CD14-positive monocyte (primary cell): ENCODE results near the gene MRPS18A. TPM values are rescaled to one million over a fixed set of nuclear protein-coding genes. Genes with fewer than 3 reads are reported as not detected.

Experiments used
- DNase-seq, 3 donors: peaks; one replicate each; pipeline ENCODE4 v3.0.0-alpha.2; 2011 to 2022
- H2AFZ ChIP-seq: 2 replicates; pipeline ENCODE4 v1.6.0; 2012; ENCODE audit warnings: mild to moderate bottlenecking, low read depth, low read length, inconsistent platforms; ENCODE audit not compliant: insufficient read depth, poor library complexity, severe bottlenecking
- H3K27ac ChIP-seq, 2 donors: 1 replicate in 1 of 2; 2 replicates in 1 of 2; pipeline ENCODE4 v1.5.1; 2012 to 2013; ENCODE audit warnings: low read length in 2 of 2, control low read depth in 1 of 2, inconsistent platforms in 1 of 2, low read depth in 1 of 2, mild to moderate bottlenecking in 1 of 2
- H3K27me3 ChIP-seq, 2 donors: one replicate each; pipeline versions ENCODE4 v1.6.0 to v1.6.1; 2011 to 2013; ENCODE audit warnings: low read length in 2 of 2; ENCODE audit not compliant: control insufficient read depth in 2 of 2, insufficient read depth in 2 of 2
- H3K36me3 ChIP-seq, 2 donors: replicated peaks in 1 of 2; 1 replicate in 1 of 2; 2 replicates in 1 of 2; pipeline versions ENCODE4 v1.5.1 to v1.6.1; 2012 to 2013; ENCODE audit warnings: low read length in 2 of 2, control low read depth in 1 of 2, inconsistent platforms in 1 of 2, mild to moderate bottlenecking in 1 of 2; ENCODE audit not compliant: insufficient read depth in 2 of 2, control insufficient read depth in 1 of 2
- H3K4me1 ChIP-seq, 2 donors: 1 replicate in 1 of 2; 2 replicates in 1 of 2; pipeline versions ENCODE4 v1.5.1 to v1.6.1; 2012 to 2013; ENCODE audit warnings: low read length in 2 of 2, control low read depth in 1 of 2, inconsistent platforms in 1 of 2, mild to moderate bottlenecking in 1 of 2, moderate library complexity in 1 of 2; ENCODE audit not compliant: insufficient read depth in 2 of 2, control insufficient read depth in 1 of 2
- H3K4me2 ChIP-seq: replicated peaks from 2 replicates; pipeline ENCODE3; 2012; ENCODE audit warnings: low read length, moderate library complexity, mild to moderate bottlenecking; ENCODE audit not compliant: poor library complexity, severe bottlenecking; ENCODE audit errors: extremely low read depth
- H3K4me3 ChIP-seq, 3 experiments: fragments of 200-600 bp in 1 of 3; sonication (generic) in 1 of 3; replicated peaks in 1 of 3; 1 replicate in 2 of 3; 2 replicates in 1 of 3; pipeline ENCODE4 v1.5.1; 2011 to 2013; ENCODE audit warnings: low read length in 3 of 3, mild to moderate bottlenecking in 3 of 3, control low read depth in 2 of 3, low read depth in 2 of 3, inconsistent platforms in 1 of 3, moderate library complexity in 1 of 3
- H3K79me2 ChIP-seq: 2 replicates; pipeline ENCODE4 v1.6.0; 2012; ENCODE audit warnings: mild to moderate bottlenecking, control low read depth, inconsistent platforms, low read length, moderate library complexity; ENCODE audit not compliant: insufficient read depth
- H3K9ac ChIP-seq: 2 replicates; pipeline ENCODE4 v1.6.0; 2017; ENCODE audit warnings: low read length, mild to moderate bottlenecking; ENCODE audit not compliant: insufficient read depth, poor library complexity, severe bottlenecking
- H3K9me3 ChIP-seq, 2 donors: replicated peaks in 1 of 2; 1 replicate in 1 of 2; 2 replicates in 1 of 2; pipeline versions ENCODE4 v1.5.1 to v1.6.1; 2012 to 2013; ENCODE audit warnings: low read length in 2 of 2, control low read depth in 1 of 2; ENCODE audit not compliant: control insufficient read depth in 1 of 2, insufficient read depth in 1 of 2
- H4K20me1 ChIP-seq: 2 replicates; pipeline ENCODE4 v1.6.0; 2012; ENCODE audit warnings: mild to moderate bottlenecking, low read length, control low read depth, moderate library complexity; ENCODE audit not compliant: insufficient read depth
- H3K27ac Mint-ChIP-seq, 7 donors: one replicate each; pipeline ENCODE4 v1.8.0; 2020; ENCODE audit warnings: mild to moderate bottlenecking in 7 of 7, mixed read lengths in 7 of 7, moderate library complexity in 6 of 7, inconsistent platforms in 2 of 7
- H3K27me3 Mint-ChIP-seq, 3 donors: one replicate each; pipeline ENCODE4 v1.8.0; 2021 to 2022; ENCODE audit warnings: low read depth in 3 of 3, mild to moderate bottlenecking in 3 of 3, mixed read lengths in 3 of 3, moderate library complexity in 3 of 3, inconsistent platforms in 1 of 3
- H3K36me3 Mint-ChIP-seq, 2 donors: one replicate each; pipeline ENCODE4 v1.8.0; 2020; ENCODE audit warnings: mixed read lengths in 2 of 2, inconsistent platforms in 1 of 2, mild to moderate bottlenecking in 1 of 2
- H3K4me1 Mint-ChIP-seq: one replicate; pipeline ENCODE4 v1.8.0; 2020; ENCODE audit warnings: mild to moderate bottlenecking, mixed read lengths
- H3K4me3 Mint-ChIP-seq, 2 donors: one replicate each; pipeline ENCODE4 v1.8.0; 2020; ENCODE audit warnings: mild to moderate bottlenecking in 2 of 2, mixed read lengths in 2 of 2, moderate library complexity in 1 of 2
- H3K9me3 Mint-ChIP-seq, 7 donors: one replicate each; pipeline ENCODE4 v1.8.0; 2020 to 2022; ENCODE audit warnings: mixed read lengths in 7 of 7, mild to moderate bottlenecking in 6 of 7, moderate library complexity in 6 of 7, inconsistent platforms in 2 of 7
- CTCF ChIP-seq: fragments of 200-600 bp; IDR thresholded peaks from one replicate; pipeline ENCODE4 v1.8.0; 2022; ENCODE audit warnings: antibody characterized with exemption, mild to moderate bottlenecking
- WGBS: methylation state at CpG from one replicate; pipeline ENCODE4 v1.1.5; 2013; ENCODE audit warnings: missing lambda C conversion rate; ENCODE audit not compliant: insufficient coverage; 5-methylcytosine and 5-hydroxymethylcytosine counted together
- intact Hi-C, 2 donors: fragments of 100-400 bp; cut with micrococcal nuclease; formaldehyde crosslinking; loops; one replicate each; pipeline versions ENCODE4 v1.15.0 to v1.15.1; 2023
- polyA plus RNA-seq, 3 donors: library from polyadenylated mRNA; depleted of rRNA in 1 of 3; unstranded in 2 of 3; stranded (reverse) in 1 of 3; fragments of 300-500 nt in 2 of 3; fragments of >200 nt in 1 of 3; fragmentation: Illumina TruSeq in 2 of 3; gene quantifications; 1 replicate in 2 of 3; 2 replicates in 1 of 3; pipeline ENCODE4 v1.2.3, GENCODE V29; 2012 to 2021

Gene MRPS18A
- polyA plus RNA-seq, 3 donors: 17.3 to 45.3 (median 41.4) TPM

DNA sequence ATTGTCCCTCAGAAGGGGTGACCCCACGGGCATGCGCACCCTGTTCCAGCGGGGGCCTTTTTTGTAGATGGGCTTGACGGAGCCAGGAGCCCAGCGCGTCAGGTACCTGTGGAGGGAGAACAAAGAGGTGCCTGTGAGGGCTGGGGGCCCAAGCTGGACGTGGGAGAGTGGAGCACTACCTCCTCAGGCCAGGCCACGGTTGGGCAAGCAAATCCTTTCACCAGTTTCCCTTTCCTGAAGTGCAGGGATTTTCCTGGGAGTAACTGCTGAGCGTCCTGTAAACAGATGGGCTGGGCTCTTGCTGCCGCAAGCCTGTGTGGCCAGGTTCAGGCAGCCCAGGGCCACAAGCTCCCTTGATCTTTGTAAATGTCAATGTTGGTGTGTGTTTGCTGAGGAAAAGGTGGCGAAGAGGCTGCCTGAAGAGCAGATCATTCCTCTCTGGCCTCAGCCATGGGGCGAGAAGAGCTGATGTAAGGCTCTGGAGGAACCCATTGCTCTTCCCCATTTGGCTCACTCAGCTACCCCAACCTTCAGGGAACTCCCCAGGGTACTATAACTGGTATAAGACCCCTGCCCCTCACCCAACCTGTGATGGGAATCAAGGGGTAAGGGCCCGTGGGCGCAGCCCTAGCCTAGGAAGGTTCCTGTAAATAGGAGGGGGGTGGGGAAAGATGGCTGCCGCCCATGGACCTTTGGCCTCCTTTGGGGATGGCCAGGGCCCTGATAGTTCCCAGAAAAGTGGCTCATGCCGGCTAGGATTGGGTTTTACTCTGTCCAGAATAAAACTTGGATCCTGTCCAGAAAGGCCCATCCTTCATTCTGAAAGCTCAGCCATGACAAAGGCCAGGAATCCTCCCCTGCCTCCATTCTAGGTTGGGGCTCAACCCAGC is 15.5 kb downstream of the MRPS18A start:
- Histone ChIP-seq H3K9ac (no peak overlapping the region), H3K4me3 (no peak overlapping the region), H3K79me2 (no peaks in the 10 kb centered on the region), H3K27me3 (peaks cover 0 to 3% of the 10 kb centered on the region in 2 donors), H4K20me1 (peaks cover 16% of the 10 kb centered on the region), H3K4me1 (peaks cover 8 to 14% of the 10 kb centered on the region in 2 donors), H3K9me3 (no peaks in the 10 kb centered on the region), H3K27ac (no peak overlapping the region), H3K36me3 (peaks cover 59 to 74% of the 10 kb centered on the region in 2 donors), H2AFZ (no peak overlapping the region), H3K4me2 (no peak overlapping the region)
- peaks cover 64 to 78% of the 10 kb centered on the region in 2 donors for H3K36me3 Mint-ChIP-seq
- H3K4me1 Mint-ChIP-seq: peaks cover 15% of the 10 kb centered on the region
- no peak for TF ChIP-seq CTCF
- peaks cover 6 to 13% (median 10%) of the 10 kb centered on the region in 3 donors for H3K27me3 Mint-ChIP-seq
- intact Hi-C loops: no loop called here
- WGBS: 93% methylated on average over 12 of the region's 16 CpGs
- H3K27ac Mint-ChIP-seq: no peak overlapping the region
- H3K9me3 Mint-ChIP-seq: no peaks in the 10 kb centered on the region
- no peak for DNase-seq
- no peak overlapping the region for H3K4me3 Mint-ChIP-seq

- Histone ChIP-seq H3K36me3 (peaks cover 51 to 65% of the 10 kb centered on the region in 2 donors), H3K27me3 (peaks cover 0 to 3% of the 10 kb centered on the region in 2 donors), H2AFZ (no peak overlapping the region), H3K9me3 (no peaks in the 10 kb centered on the region), H3K27ac (no peak overlapping the region), H3K4me2 (no peak overlapping the region), H4K20me1 (peaks cover 11% of the 10 kb centered on the region), H3K4me3 (no peak overlapping the region), H3K4me1 (peaks cover 8 to 14% of the 10 kb centered on the region in 2 donors), H3K79me2 (no peaks in the 10 kb centered on the region), H3K9ac (no peak overlapping the region)
- Mint-ChIP-seq H3K9me3 (no peaks in the 10 kb centered on the region), H3K4me1 (peaks cover 16% of the 10 kb centered on the region), H3K36me3 (peaks cover 56 to 69% of the 10 kb centered on the region in 2 donors), H3K27me3 (peaks cover 6 to 13% (median 10%) of the 10 kb centered on the region in 3 donors), H3K4me3 (no peak overlapping the region), H3K27ac (no peak overlapping the region)
- no peak for TF ChIP-seq CTCF
- DNase-seq: no peak
- 92% methylated on average over 6 of the region's 8 CpGs for WGBS
- intact Hi-C loops: no loop called here
These were observed 16.4 kb downstream of the MRPS18A start for GRCh38 chr6:43671011-43671800.
